Coronary artery (tissue), 2 donors: ENCODE results near the gene SIPA1L3.

Experiments
- DNase-seq: peaks from one replicate; pipeline ENCODE4 v3.0.0-alpha.2; 2017; ENCODE audit warnings: low spot score
- H3K27ac ChIP-seq, 2 donors: fragments of 200-600 bp; sonication (generic); one replicate each; pipeline ENCODE4 v1.5.1; 2016 to 2019
- H3K4me3 ChIP-seq: fragments of 200-600 bp; sonication (generic); 2 replicates; pipeline ENCODE4 v1.5.1; 2016; ENCODE audit warnings: mild to moderate bottlenecking, moderate library complexity
- TF ChIP-seq, protein P1 (sequence below): fragments of 200-600 bp; sonication (generic); IDR thresholded peaks from one replicate; pipeline ENCODE4 v1.5.1; 2019; ENCODE audit warnings: antibody characterized with exemption

The SIPA1L3 gene

DNA sequence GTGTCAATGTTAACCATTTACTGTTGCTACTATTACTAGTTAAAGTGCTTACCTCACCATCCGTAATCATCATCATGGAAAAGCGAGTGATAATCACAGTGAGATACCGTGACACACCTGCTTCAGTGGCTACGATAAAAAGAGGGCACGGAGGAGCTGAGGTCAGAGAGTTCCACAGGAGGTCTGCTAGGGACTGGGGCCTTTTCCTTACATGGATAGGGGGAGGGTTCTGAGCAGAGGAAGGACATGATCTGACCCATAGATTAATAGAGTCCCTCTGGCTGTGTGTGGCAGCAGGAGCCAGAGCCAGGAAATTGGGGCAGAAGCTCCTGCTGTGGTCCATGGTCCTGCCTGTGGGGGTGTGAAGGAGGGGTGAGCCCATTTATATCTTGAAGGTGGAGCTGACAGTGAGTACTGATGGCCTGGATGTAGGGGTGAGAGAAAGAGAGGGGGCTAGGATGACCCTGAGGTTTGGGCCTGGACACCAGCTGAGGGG is 136.7 kb downstream of the SIPA1L3 start:
- Histone ChIP-seq H3K4me3 (no peak overlapping the region), H3K27ac (no peak overlapping the region)
- DNase-seq, result no peak
- TF ChIP-seq, protein P1, sequence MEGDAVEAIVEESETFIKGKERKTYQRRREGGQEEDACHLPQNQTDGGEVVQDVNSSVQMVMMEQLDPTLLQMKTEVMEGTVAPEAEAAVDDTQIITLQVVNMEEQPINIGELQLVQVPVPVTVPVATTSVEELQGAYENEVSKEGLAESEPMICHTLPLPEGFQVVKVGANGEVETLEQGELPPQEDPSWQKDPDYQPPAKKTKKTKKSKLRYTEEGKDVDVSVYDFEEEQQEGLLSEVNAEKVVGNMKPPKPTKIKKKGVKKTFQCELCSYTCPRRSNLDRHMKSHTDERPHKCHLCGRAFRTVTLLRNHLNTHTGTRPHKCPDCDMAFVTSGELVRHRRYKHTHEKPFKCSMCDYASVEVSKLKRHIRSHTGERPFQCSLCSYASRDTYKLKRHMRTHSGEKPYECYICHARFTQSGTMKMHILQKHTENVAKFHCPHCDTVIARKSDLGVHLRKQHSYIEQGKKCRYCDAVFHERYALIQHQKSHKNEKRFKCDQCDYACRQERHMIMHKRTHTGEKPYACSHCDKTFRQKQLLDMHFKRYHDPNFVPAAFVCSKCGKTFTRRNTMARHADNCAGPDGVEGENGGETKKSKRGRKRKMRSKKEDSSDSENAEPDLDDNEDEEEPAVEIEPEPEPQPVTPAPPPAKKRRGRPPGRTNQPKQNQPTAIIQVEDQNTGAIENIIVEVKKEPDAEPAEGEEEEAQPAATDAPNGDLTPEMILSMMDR, result no peak

DNA sequence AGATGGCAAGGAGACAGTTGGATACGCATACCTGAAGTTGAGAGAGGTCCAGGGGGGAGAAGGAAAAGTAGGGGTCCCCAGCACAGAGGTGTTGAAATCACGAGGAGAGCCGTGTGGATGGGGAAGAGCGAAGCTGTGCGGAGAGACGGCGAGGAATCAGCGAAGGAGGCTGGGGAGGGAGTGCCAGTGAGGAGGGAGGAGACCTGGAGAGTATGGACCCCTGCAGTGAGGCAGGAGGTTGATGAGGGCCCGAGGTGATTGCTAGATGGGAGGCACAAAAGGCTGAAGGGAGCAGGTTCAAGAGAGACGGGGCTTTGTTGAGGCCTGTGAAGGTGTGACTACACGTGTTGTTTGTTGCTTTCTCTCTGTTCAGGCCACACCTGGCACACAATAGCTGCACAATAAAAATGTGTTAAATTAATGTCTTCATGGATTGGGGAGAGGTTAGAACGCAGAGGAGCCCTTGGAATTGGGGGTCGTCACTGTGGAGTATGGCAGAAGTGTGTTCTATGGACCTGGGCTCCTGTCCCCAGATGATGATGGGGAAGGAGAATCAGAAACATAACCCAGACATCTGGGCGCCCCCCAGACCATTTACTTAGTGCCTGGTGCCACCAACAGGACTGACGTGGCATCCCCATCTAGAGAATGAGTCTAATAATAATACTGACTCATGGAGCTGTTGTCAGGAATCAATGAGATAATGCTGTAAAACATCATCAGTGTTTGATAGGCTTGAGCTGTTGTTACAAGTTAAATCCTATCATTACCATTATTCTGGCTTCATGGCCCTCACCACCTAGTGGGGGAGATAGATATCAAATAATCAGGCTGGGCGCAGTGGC is 137.5 kb downstream of the SIPA1L3 start:
- Histone ChIP-seq H3K4me3 (no peak overlapping the region), H3K27ac (no peak overlapping the region)
- no peak for DNase-seq
- TF ChIP-seq, protein P1, result no peak

DNA sequence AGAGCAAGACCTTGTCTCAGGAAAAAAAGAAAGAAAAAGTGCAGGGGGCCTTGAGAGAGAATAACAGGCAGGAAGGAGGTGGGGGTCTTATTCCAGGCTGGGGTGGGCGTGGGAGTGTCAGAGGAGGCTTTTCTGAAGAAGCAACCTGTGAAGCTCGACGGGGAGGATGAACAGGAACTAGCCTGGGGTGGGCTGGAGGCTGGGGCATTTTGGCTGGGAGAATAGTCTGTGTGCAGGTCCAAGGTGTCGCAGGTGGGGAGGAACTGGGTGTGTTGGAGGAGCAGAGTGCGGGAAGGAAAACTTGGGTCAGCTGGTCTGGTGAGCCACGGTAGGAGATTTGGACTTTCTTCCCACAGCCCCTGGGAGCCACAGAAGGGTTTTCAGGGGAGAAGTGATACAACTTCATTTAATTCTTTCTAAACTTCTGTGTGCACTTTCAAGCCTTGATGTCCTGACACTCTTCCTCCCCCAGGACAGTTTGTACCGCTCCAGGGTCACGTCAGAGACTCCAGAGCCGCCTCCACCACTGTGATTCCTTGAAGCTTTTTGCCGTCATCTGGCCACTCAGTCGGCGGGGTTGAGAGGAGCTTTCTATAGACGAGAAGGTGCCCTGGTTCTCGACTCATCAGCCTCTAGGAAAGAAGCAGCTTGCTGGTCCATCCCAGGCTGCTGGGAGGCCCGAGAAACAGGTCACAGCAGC is 138.7 kb downstream of the SIPA1L3 start:
- no peak for DNase-seq
- TF ChIP-seq, protein P1, result no peak
- no peak overlapping the region for H3K4me3 ChIP-seq
- H3K27ac ChIP-seq, result no peak overlapping the region

DNA sequence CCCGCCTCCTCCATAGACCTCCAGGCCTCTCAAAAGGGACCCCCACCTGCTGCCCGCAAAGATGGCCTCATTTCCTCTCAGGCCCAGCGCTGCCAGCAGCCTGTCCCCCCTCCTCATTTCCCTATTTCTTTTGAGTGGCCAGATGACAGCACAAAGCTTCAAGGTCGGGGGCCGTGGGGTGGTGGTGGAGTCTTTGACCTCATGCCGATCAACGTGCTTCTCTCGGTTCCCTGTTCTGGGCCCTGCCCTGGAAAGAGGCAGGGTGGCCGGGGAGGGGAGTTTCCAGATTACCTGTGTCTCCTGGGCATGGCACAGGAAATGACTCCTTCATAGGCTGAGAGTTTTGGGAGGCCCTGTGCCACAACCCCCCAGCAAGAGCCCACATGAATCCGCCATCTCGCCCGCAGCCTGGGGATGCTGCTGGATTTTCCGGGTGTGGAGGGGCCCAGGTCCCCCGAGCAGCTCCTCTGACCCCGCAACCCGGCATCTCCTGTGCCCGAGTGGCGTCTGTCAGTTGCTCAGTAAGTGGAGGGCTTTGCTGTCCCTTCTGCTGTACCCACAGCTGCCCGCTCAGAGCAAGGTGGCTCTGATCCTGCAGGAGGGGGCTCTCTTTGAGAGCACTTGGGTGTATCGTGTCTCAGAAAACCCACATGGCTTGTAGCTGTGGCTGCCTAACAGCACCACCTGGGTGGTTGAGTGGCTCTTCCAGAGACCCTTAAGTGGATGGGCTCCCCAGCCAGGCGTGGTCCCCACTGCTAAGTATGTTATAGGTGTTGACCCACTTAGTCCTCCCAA is 139.4 kb downstream of the SIPA1L3 start:
- no peak overlapping the region for H3K4me3 ChIP-seq
- TF ChIP-seq, protein P1, result no peak
- no peak for DNase-seq
- no peak overlapping the region for H3K27ac ChIP-seq

DNA sequence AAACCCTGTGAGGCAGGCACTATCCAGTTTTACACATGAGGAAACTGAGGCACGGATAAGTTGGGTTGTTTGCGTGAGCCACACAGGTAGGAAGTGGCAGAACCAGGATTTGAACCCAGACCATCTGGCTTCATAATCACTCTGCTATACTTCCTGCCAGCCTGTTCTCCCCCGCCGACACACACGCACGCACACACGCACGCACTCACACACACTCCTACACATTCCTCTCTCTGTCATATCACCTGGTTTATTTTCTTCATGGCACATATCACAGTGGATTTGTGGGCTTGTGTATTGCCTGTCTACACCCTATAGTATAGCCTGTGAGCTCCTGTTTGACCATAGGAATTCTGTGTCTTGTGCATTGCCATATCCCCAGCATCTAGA is 140.0 kb downstream of the SIPA1L3 start:
- H3K4me3 ChIP-seq, result no peak overlapping the region
- no peak for DNase-seq
- TF ChIP-seq, protein P1, result no peak
- H3K27ac ChIP-seq, result no peak overlapping the region

DNA sequence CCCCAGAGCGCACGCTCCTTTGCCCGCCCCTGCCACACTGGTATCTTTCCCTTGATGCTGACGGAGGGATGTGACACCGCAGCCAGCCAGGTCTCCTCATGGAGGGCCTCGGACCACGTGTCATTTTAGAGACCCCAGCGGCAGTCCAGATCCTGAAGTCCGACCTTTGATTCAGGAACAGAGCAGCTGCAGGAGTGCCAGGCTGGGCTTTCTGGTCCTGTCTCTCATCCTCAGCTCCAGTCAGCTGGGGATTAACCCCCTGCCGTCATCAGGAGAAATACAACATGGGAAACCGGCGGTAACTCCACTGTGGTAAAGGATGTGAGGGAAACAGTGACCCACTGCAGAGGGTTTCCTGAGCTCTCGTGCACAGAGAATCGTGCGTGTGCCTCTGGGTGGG is 140.6 kb downstream of the SIPA1L3 start:
- Histone ChIP-seq H3K27ac (no peak overlapping the region), H3K4me3 (no peak overlapping the region)
- DNase-seq, result no peak
- TF ChIP-seq, protein P1, result no peak
